Adrenal gland (tissue), 5 donors: Measurements from ENCODE around the gene HPF1.
"Not testable (repeated sequence)": the region's sequence is repeated elsewhere in the genome, so short reads cannot be mapped to it uniquely, and the experiment has no call there.

Source experiments
- CTCF ChIP-seq, 6 experiments: fragments of 450-650 bp in 4 of 6; fragments of 200-600 bp in 2 of 6; sonication (generic) in 1 of 6; IDR thresholded peaks; 1 replicate in 5 of 6; 2 replicates in 1 of 6; pipeline versions ENCODE4 v1.5.1 to v1.8.0; 2016 to 2021; ENCODE audit warnings: antibody characterized with exemption in 6 of 6, mild to moderate bottlenecking in 2 of 6, moderate library complexity in 1 of 6
- POLR2A ChIP-seq, 2 donors: fragments of 450-650 bp; IDR thresholded peaks; one replicate each; pipeline ENCODE4 v1.6.1; 2017; ENCODE audit warnings: antibody characterized with exemption in 2 of 2, mild to moderate bottlenecking in 2 of 2, moderate library complexity in 1 of 2
- donor health status: DM: no; HTN: no; CAD: no.

- TF ChIP-seq CTCF, POLR2A (IDR thresholded peaks at IDR 0.05): not testable (repeated sequence)
Measured at GRCh38 chr4:169771556-169772080, 13.9 kb upstream of the HPF1 start.
